GM18526 (cell line): ENCODE data around the gene SCAMP3.

ENCODE experiments used
- POLR2A ChIP-seq: IDR thresholded peaks from 3 replicates; pipeline ENCODE4 v1.6.1; 2011; ENCODE audit not compliant: insufficient read length; ENCODE audit errors: extremely low read depth

The SCAMP3 gene

GRCh38 chr1:155223047-155223446 lies 39.1 kb downstream of the SCAMP3 start:
- no peak for TF ChIP-seq POLR2A

- TF ChIP-seq POLR2A, result no peak
Measured at GRCh38 chr1:155219592-155220031, 42.5 kb downstream of the SCAMP3 start.

- TF ChIP-seq POLR2A, result no peak
Measured at GRCh38 chr1:155218854-155219591, 43.1 kb downstream of the SCAMP3 start.

GRCh38 chr1:155210314-155211104 lies 51.7 kb downstream of the SCAMP3 start:
- TF ChIP-seq POLR2A, result no peak

- TF ChIP-seq POLR2A, result no peak
Measured at GRCh38 chr1:155209312-155209721, 52.8 kb downstream of the SCAMP3 start.

GRCh38 chr1:155208541-155209311 lies 53.4 kb downstream of the SCAMP3 start, which contains the start of gene MTX1:
MTX1 (plus strand) TSS chr1:155208695; CDS start chr1:155208805, 110 bp downstream.
- peak; percentile 62 for TF ChIP-seq POLR2A

GRCh38 chr1:155207806-155208540 lies 54.2 kb downstream of the SCAMP3 start, which contains the start of gene THBS3:
THBS3 (minus strand) TSS chr1:155207897; CDS start chr1:155207876, 21 bp downstream.
- no peak for TF ChIP-seq POLR2A

- no peak for TF ChIP-seq POLR2A
Measured at GRCh38 chr1:155206891-155207805, 55.0 kb downstream of the SCAMP3 start.
